NB4 (cell line): Measurements from ENCODE around the gene SNRK.

ENCODE experiments used
- MYC ChIP-seq: IDR thresholded peaks from 2 replicates; pipeline ENCODE4 v1.6.1; 2011; ENCODE audit warnings: low read depth, low read length
- POLR2A ChIP-seq: IDR thresholded peaks from 2 replicates; pipeline ENCODE4 v1.6.1; 2011; ENCODE audit warnings: mild to moderate bottlenecking; ENCODE audit not compliant: insufficient read length; ENCODE audit errors: extremely low read depth
- TF ChIP-seq, protein P1 (sequence below): IDR thresholded peaks from one replicate; pipeline ENCODE4 v1.5.1; 2012; ENCODE audit warnings: low read depth, low read length
- TF ChIP-seq, protein P2 (sequence below): IDR thresholded peaks from 2 replicates; pipeline ENCODE4 v1.6.1; 2011; ENCODE audit warnings: low read depth, low read length

DNA sequence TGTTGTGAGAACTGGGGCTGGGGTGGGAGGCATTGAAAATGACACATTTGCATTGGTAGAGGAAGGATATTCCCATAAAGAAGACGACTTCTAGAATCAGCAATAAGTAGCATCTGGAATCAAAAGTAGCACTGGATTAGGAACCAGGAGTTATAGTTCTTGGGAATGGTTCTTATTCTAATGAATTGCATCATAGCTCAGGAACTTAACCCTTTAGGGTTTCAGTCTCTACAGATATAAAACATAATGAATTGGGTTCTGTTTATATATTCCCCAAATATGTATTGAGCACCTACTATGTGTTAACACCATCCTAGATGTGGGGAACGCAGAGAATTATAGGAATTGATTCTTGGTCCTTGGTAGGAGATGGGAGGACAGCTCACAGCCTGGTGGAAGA lies 16.3 kb upstream of the SNRK start:
- TF ChIP-seq, protein P1, sequence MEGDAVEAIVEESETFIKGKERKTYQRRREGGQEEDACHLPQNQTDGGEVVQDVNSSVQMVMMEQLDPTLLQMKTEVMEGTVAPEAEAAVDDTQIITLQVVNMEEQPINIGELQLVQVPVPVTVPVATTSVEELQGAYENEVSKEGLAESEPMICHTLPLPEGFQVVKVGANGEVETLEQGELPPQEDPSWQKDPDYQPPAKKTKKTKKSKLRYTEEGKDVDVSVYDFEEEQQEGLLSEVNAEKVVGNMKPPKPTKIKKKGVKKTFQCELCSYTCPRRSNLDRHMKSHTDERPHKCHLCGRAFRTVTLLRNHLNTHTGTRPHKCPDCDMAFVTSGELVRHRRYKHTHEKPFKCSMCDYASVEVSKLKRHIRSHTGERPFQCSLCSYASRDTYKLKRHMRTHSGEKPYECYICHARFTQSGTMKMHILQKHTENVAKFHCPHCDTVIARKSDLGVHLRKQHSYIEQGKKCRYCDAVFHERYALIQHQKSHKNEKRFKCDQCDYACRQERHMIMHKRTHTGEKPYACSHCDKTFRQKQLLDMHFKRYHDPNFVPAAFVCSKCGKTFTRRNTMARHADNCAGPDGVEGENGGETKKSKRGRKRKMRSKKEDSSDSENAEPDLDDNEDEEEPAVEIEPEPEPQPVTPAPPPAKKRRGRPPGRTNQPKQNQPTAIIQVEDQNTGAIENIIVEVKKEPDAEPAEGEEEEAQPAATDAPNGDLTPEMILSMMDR: no peak
- TF ChIP-seq POLR2A: no peak
- no peak for TF ChIP-seq MYC
- TF ChIP-seq, protein P2, sequence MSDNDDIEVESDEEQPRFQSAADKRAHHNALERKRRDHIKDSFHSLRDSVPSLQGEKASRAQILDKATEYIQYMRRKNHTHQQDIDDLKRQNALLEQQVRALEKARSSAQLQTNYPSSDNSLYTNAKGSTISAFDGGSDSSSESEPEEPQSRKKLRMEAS: no peak
